NCI-H187 treated with DMSO at 0.1 percent for 48 hours (cell line): ENCODE measurements around the gene KIF5B.
"Not testable (repeated sequence)": the region's sequence is repeated elsewhere in the genome, so short reads cannot be mapped to it uniquely, and the experiment has no call there.

Experiments used
- DNase-seq: peaks from one replicate; lab custom pipeline; 2025; lab: John Stamatoyannopoulos, UW

The KIF5B gene

GRCh38 chr10:32056136-32057035 lies at the start of gene KIF5B:
KIF5B (minus strand) TSS chr10:32056425; CDS start chr10:32055973, 452 bp downstream.
- no peak for DNase-seq

GRCh38 chr10:32105782-32106382 lies 49.7 kb upstream of the KIF5B start:
- DNase-seq = no peak

GRCh38 chr10:32104622-32105509 lies 48.6 kb upstream of the KIF5B start:
- no peak for DNase-seq

GRCh38 chr10:32104181-32104580 lies 48.0 kb upstream of the KIF5B start:
- DNase-seq = no peak

- DNase-seq = no peak
Measured at GRCh38 chr10:32103721-32104120, 47.5 kb upstream of the KIF5B start.

GRCh38 chr10:32098566-32099259 lies 42.5 kb upstream of the KIF5B start:
- not testable (repeated sequence) for DNase-seq

GRCh38 chr10:32095116-32095733 lies 39.0 kb upstream of the KIF5B start:
- DNase-seq = no peak

- no peak for DNase-seq
Measured at GRCh38 chr10:32093650-32094049, 37.4 kb upstream of the KIF5B start.

GRCh38 chr10:32091046-32091445 lies 34.8 kb upstream of the KIF5B start:
- no peak for DNase-seq

- DNase-seq = no peak
Measured at GRCh38 chr10:32084185-32084851, 28.1 kb upstream of the KIF5B start.

- no peak for DNase-seq
Measured at GRCh38 chr10:32077896-32078485, 21.8 kb upstream of the KIF5B start.

GRCh38 chr10:32073659-32074058 lies 17.4 kb upstream of the KIF5B start:
- no peak for DNase-seq

- DNase-seq = no peak
Measured at GRCh38 chr10:32073128-32073527, 16.9 kb upstream of the KIF5B start.

GRCh38 chr10:32072025-32072800 lies 16.0 kb upstream of the KIF5B start:
- no peak for DNase-seq

- no peak for DNase-seq
Measured at GRCh38 chr10:32070645-32071044, 14.4 kb upstream of the KIF5B start.

GRCh38 chr10:32068569-32068968 lies 12.3 kb upstream of the KIF5B start:
- no peak for DNase-seq

GRCh38 chr10:32067931-32068330 lies 11.7 kb upstream of the KIF5B start:
- DNase-seq = not testable (repeated sequence)

- DNase-seq = no peak
Measured at GRCh38 chr10:32065856-32066255, 9.6 kb upstream of the KIF5B start.

- DNase-seq = no peak
Measured at GRCh38 chr10:32061440-32061839, 5.2 kb upstream of the KIF5B start.

GRCh38 chr10:32060347-32060746 lies 4.1 kb upstream of the KIF5B start:
- DNase-seq = no peak
